Stimulated activated CD4-positive, alpha-beta T cell treated with anti-CD3 and anti-CD28 coated beads, Interleukin-15, amount 100 ng/mL, for 48 hours (primary cell): ENCODE measurements around the gene ADISSP.
"Not testable (repeated sequence)": the region's sequence is repeated elsewhere in the genome, so short reads cannot be mapped to it uniquely, and the experiment has no call there.

Experiments
- DNase-seq, 2 donors: peaks; one replicate each; pipeline ENCODE4 v3.0.0-alpha.2; 2020; ENCODE audit warnings: low read depth in 2 of 2

Gene ADISSP

DNA sequence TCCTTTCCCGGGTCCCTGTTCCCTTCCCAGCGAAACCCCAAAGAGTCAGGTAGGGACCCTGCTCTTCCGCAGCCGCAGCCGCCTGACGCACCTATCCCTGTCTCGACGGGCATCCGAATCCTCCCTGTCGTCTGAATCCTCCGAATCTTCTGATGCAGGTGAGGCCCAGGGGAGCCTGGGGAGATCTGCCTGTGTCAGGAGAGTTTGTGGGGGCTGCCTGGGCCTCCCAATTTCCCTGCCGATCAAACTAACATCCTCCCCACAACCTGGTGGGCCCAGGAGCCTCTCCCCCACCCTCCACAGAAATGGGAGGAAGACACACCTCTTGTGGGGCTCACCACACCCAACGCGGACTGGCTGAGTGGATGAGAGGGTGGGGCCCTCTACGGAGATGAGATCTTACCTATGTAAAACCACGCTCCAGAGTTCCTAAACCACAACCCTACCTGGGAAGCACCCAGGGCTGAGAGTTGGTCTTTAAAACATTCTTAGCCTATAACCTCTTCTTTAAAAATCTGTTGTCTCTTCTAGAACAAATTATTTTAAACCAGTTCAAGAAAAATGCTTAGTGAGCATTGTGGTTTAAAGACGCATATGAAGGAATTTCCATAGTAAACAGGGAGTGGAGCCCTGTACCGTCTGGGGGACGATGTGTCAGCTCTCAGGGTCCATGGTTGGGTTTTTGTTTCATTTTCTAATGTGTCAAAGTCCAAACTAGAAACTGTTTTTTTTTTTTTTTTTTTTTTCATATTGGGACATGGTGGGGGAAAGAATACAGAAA lies 30.2 kb upstream of the ADISSP start:
- DNase-seq = no peak

DNA sequence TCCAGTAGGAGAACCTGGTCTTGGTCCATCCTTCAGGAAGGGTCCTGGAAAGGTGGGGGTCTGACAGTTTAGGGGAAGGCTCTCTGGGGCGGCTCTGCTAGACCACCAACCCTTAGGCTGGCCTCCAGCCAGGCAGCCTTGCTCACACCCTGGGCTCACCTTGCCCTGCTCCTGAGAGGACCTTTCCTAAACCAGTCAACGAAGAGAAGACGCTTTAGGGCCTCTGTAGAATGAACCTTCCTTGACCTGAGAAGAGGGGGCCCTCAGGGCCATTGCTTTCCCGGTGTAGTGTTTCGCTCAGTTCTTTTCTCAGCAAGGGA lies 29.6 kb upstream of the ADISSP start:
- no peak for DNase-seq

DNA sequence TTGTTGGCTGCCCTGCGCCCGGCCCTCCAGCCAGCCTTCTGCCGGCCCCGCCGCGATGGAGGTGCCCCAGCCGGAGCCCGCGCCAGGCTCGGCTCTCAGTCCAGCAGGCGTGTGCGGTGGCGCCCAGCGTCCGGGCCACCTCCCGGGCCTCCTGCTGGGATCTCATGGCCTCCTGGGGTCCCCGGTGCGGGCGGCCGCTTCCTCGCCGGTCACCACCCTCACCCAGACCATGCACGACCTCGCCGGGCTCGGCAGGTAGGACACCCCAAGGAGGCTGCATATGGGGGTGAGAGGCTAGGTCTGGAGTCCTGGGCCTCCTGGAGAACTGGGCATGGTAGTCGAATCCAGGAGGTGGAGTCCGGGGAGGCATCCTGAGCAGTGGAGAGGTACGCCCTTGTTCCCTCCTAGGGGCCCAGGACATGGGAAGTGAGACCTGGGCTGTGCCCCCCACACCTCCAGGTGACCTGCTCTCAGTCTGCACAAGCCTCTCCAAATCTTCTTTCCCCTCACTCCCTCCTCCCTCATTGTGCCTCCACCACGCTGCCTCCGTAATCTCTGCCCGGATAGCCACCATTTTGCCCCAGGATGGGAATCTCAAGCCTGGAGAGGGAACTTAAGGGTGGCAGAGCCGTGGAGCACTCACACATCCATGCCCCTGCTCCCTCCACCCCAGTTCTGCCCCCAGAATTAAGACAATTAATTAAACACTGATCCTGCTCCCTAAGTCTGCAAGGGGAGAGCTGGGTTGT lies 29.1 kb upstream of the ADISSP start:
- DNase-seq = no peak

DNA sequence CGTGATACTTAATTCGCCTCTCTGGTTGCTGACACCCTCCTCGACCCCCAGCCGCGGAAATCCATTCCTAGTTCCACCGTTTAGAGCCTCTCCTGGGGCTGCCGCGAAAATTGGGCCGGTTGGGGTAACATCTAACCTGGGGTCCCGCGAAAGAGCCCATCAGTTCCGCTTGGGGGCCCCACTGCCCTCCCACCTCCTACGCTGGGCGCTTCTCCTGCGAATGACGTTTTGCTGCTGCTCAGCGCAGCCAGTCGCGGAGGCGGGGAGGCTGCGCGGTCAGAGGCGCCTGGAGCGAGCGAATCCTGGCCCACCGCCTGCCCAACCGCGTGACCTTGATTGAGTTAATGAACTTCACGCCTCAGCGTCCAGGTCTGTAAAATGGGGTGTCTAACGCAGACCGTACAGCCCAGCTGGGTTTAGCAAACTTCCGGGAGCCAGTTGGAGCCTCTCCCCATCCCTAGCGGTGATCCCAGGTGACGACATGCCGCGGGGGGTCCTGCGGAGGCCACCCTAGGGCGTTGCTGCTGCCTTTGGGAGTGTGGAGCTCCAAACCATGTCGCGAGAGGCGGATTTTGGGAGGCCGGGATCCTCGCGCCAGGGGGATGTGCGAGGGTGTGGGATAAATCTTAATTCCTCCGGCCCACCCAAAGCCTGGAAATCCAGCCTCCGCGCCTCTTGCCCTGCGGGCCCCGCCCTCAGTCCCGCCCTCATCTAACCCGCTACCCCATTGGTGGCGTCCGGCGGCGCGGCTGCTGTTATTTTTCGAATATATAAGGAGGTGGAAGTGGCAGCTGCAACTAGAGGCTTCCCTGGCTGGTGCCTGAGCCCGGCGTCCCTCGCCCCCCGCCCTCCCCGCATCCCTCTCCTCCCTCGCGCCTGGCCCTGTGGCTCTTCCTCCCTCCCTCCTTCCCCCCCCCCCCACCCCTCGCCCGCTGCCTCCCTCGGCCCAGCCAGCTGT lies 28.2 kb upstream of the ADISSP start, which contains the start of gene CDC25B:
Gene CDC25B, plus strand, starts transcription at position 800 of the 958 bp plus-strand sequence. CDS start 222 bp downstream, outside the sequence.
- peak; percentile 84 to 87 for DNase-seq

DNA sequence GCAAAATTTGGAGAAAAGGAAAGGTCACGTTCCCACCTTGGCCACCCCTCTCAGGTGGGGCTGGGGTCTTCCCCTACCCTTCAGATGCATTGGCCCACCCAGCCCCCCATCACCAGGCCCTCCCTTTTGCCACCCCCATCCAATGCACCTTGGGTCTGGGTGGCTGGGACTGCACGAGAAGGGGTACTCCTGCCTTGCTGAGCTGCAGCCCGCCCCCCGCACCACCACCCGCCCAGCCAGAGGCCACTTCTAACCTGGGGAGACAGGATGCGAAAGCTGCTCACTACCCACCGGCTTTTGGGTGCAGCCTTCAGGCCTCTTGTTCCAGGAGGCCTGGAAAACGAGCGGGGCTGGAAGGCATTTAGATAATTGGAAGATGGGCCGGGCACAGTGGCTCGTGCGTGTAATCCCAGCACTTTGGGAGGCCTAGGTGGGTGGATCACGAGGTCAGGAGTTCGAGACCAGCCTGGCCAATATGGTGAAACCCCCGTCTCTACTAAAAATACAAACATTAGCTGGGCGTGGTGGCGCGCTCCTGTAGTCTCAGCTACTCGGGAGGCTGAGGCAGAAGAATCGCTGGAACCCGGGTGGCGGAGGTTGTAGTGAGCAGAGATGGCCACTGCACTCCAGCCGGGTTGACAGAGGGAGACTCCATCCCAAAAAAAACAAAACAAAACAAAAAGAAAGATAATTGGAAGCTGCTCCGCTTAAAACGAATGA lies 27.3 kb upstream of the ADISSP start:
- no peak for DNase-seq

DNA sequence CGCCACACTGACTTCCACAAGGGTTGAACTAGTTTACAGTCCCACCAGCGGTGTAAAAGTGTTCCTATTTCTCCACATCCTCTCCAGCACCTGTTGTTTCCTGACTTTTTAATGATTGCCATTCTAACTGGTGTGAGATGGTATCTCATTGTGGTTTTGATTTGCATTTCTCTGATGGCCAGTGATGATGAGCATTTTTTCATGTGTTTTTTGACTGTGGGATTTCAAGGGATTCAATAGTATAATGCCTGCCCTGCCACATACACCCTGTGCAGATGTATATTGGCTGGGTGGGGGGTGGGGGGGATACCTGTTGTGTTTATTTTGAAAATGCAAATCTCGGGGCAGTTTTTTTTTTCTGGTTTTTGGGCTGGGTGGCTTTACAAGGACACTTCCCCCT lies 26.6 kb upstream of the ADISSP start:
- DNase-seq = not testable (repeated sequence)

DNA sequence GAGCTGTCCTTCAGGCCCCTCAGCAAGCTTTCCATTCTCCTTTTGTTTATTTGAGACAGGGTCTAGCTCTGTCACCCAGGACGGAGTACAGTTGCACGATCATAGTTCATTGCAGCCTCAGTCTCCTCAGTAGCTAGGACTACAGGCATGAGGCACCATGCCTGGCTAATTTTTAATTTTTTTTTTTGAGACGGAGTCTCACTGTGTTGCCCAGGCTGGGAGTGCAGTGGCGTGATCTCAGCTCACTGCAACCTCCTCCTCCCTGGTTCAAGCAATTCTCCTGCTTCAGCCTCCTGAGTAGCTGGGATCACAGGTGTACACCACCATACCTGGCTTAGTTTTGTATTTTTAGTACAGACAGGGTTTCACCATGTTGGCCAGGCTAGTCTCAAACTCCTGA lies 21.6 kb upstream of the ADISSP start:
- not testable (repeated sequence) for DNase-seq

DNA sequence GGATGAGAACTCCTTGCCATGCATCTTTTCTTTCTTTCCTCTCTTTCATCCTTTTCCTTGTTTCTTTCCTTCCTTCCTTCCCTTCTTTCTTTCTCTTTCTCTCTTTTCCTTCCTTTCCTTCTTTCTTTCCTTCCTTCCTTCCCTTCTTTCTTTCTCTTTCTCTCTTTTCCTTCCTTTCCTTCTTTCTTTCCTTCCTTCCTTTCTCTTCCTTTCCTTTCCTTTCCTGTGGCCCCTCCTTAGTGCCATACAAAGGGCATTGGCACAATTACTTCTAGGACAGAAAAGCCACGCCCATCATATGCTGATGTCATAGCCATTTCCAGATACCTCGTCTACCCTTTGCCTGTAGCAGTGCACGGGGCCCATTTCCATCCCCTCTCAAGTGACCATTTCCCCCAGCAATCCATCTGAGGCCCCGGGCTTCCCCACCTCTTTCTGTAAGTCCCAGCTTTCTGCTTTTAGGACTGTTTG lies 21.2 kb upstream of the ADISSP start:
- no peak for DNase-seq

DNA sequence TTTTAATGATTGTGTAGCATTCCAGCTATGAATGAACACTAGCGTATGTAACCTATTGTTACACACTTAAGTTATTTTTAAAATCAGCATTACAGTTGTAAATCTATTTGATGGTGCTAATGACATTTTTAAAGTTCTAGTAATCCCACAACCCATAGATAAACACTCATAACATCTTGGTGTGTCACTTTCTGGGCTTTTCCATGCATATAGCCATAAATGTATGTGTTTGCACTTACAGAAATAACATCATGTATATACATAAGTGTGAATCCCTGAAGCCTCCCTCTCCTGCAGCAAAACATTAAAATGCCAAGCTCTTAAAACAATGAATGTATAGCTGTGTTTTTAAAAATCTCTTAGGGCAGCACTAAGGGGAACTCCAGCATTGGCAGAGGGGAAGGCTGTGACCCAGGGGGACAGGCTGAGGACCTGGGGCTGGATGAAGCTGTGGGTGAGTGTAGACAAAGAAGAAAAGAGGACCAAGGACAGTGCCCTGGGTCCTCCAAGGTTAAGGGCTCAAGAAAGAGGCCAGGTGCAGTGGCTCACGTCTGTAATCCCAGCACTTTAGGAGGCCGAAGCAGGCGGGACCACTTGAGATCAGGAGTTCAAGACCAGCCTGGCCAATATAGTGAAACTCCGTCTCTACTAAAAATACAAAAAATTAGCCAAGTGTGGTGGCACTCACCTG lies 19.9 kb upstream of the ADISSP start:
- DNase-seq = no peak

DNA sequence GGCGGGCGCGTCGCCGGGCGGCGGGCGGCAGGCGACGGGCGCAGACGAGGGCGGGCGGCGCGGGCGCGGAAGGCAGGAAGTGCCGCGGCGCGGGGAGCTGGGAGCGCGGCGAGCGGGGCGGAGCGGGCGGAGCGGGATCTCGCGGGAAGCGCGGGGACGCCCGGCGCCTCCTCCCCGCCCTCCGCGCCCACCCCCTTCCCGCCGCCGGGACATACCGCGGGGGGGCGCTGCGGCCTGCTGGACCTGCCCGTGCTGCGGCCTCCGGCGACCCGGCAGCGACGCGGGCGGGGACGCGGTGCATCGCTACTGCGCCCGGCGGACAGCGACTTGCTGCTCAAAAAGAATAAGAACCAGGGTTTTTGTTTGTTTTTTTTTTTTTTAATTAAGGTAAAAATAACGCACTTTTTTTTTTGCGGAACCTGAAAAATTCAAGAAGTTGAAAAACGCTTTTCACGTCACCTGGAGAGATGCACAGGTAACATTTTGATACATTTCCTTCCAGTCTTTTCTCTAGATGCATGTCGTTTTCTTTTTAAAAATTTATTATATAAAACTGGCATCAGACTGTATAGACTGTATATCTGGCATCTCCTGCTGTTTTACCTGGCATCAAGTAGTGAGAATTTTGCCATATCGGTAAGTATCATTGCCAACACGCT lies 19.2 kb upstream of the ADISSP start, which contains the start of gene CENPB:
Gene CENPB, minus strand, starts transcription at position 76 of the 659 bp plus-strand sequence. CDS start 257 bp downstream, outside the sequence.
- peak; percentile 77 to 88 for DNase-seq

DNA sequence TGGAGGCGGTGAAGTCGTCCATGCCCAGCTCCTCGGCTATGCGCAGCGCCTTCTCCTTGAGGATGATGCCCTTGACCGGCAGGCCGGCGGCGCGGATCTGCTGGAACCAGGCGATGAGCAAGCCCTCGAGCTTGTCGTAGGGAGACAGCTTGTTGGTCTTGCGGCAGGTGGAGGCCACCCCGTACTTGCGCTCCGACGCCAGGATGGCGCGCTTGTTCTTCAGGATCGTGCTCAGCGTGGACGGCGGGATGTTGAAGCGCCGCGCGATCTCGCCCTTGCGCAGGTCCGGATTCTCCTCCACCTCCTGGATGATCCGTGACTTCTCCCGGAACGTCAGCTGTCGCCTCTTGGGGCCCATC lies 18.6 kb upstream of the ADISSP start:
- DNase-seq = peak in 1 of 2 donors; percentile 25

DNA sequence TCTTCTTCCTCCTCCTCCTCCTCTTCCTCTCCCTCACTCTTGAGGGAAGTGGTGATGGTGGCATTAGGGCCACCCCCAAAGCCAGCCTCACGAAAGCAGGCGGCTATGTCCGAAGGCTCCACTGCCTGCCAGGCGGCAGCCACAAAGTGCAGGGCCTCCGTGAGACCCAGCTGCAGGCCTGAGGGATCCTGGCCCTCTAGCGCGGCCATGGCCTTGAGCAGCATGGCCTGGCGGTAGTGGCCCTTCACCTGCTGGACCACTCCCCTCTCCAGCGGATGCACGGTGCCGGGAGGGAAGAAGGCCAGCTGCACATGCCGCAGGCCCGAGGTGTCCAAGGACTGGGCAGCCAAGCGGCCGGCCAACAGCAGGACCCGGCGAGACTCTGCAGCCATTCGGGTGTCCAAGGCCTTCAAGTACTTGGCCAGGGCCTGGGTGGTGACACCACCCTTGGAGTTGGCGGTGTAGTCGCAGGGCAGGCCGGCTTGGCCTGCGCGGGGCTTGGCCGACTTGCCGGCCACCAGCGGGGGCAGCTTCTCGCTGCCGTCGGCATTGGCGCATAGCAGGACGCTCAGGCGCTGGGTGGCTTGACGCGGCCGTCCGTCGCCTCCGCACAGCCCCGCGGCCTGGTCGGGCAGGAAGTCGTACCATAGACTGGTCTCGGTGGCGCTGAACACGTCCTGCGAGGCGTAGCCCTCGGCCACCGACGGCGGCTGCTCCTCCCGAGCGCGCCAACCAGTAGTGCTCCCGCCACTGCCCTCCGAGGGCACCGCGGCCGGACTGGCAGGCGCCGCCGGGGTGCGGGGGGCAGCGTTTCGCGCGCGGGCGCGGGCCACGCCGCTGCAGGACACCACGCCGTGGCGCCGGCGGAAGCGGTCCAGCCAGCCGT lies 17.9 kb upstream of the ADISSP start:
- no peak for DNase-seq

DNA sequence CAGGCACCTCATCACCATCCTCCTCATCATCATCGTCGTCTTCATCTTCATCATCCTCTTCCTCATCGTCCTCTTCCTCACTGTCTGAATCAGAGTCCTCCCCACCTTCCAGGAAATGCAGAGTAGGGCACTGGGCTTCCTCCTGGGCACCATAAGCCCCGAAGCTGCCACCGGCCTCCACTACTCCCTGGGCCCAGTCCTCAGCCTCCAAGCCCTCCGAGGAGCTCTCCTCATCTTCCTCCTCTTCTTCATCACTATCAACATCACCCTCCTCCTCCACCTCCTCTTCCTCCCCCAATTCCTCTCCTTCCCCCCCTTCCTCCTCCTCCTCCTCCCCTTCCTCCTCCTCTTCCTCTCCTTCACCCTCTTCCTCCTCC lies 17.3 kb upstream of the ADISSP start:
- no peak for DNase-seq

DNA sequence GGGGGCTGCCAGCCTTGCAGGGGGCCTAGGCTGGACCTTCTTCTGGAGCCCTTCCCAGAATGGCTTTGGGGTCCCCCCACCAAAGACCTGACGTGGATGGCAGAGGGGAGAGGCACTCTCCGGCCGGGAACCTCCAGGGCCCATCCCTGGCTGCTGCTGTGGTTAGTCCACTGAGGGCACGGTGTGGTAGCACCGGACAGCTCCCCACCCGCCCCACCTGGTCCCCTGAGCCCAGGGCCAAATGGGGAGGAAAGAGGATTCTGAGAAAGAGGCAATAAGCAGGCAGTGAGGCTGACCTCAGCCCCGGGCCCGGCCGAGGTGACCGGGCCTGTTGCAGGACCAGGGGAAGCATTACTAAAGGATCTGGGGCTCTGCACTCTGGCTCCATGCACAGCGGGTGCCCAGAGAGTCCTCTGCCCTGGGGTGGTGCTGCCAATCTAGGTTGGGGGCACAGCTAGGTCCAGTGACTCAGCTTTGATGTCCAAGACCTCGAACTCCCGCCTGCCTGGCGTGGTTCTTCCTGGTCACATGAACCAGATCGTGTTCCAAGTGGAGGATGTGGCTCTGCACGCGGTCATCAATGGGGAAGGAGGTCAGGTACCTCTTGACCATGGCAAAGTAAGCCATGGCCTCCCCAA lies 16.8 kb upstream of the ADISSP start:
- no peak for DNase-seq

DNA sequence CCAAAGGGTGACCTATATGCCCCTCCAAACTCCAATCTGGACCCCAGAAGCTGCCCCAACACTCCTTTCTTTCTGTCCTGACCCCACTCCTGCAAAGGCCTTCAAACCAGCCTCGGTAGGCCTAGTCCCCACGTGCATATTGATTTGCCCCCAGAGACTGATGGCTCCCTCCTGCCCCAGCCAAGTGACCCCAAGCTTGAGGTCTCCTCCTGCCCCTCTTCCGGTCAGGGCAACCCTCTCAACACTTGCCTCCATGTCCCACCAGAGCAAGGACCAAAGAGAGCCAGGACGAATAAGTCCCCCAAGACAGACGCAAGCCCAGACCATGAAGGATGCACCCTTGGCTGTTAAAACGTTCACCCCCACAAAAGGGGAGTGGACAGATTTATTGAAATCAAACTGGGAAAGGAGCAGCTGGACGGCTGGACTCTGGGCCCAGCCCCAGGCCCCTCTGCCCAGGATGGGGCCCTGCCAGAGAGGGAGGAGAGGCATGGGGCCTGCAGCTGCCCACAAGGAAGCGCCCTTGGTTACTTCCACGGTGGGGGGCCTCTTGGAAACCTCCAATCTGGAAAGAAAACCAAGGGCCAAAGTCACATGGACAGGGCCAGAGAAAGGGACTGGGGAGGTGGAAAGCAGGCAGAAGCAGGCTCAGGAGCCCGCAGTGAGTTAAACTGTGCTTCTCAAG lies 16.1 kb upstream of the ADISSP start:
- no peak for DNase-seq

DNA sequence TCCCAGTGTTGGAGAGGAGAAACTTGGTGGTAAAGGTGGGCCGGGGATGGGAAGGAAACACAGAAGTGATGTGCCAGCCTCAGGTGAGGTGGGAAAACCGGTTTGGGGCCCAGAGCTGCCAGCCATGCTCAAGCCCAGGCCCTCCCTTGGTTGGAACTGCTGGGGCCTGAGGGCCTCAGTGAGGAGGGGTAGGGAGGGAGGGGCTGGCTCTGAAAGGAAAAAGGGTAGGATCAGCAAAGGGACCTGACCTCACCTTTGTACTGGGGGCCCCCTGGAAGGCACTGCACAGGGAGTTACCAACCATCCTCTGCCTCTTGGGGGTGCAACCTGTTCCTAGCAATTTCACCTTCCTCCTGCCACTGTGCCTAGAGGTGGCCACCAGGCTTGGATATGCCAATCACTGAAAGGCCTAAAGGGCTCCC lies 15.5 kb upstream of the ADISSP start:
- no peak for DNase-seq

DNA sequence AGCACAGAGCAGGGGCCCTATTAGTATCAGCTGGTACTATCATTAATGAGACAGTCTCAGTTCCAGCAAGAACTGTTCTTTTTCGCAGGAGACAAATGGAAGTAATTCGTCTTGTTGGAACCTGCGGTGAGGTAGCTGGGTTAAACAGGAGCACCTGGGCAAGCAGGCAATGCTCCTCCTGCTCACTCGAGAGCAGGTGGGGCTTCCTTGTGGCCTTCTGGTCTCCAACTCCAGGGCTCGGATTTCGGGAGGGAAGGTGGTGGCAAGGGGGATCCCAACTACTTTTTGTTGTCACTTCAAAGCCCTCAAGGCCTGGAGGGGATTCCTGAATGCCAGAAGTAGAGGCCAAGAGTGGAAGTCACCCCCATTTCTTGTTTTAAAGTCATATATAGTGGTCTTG lies 15.0 kb upstream of the ADISSP start:
- no peak for DNase-seq
